NB4 (cell line): ENCODE results near the gene SREBF1.

ENCODE experiments used
- POLR2A ChIP-seq: IDR thresholded peaks from 2 replicates; pipeline ENCODE4 v1.6.1; 2011; ENCODE audit warnings: mild to moderate bottlenecking; ENCODE audit not compliant: insufficient read length; ENCODE audit errors: extremely low read depth
- TF ChIP-seq, protein P1 (sequence below): IDR thresholded peaks from one replicate; pipeline ENCODE4 v1.5.1; 2012; ENCODE audit warnings: low read depth, low read length
- TF ChIP-seq, protein P2 (sequence below): IDR thresholded peaks from 2 replicates; pipeline ENCODE4 v1.6.1; 2011; ENCODE audit warnings: low read depth, low read length

DNA sequence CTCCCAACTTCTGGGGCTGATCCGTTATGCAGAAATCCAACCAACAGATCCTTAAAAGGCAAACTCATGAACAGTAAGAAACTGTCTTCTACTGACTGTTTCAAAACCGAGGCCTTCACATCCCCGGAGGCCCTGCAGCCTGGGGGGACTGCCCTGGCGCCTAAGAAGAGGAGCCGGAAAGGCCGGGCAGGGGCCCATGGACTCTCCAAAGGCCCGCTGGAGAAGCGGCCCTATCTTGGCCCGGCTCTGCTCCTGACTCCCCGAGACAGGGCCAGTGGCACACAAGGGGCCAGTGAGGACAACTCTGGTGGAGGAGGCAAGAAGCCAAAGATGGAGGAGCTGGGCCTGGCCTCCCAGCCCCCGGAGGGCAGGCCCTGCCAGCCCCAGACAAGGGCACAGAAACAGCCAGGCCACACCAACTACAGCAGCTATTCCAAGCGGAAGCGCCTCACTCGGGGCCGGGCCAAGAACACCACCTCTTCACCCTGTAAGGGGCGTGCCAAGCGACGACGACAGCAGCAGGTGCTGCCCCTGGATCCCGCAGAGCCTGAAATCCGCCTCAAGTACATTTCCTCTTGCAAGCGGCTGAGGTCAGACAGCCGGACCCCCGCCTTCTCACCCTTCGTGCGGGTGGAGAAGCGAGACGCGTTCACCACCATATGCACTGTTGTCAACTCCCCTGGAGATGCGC is 39.5 kb downstream of the SREBF1 start:
- TF ChIP-seq, protein P1, sequence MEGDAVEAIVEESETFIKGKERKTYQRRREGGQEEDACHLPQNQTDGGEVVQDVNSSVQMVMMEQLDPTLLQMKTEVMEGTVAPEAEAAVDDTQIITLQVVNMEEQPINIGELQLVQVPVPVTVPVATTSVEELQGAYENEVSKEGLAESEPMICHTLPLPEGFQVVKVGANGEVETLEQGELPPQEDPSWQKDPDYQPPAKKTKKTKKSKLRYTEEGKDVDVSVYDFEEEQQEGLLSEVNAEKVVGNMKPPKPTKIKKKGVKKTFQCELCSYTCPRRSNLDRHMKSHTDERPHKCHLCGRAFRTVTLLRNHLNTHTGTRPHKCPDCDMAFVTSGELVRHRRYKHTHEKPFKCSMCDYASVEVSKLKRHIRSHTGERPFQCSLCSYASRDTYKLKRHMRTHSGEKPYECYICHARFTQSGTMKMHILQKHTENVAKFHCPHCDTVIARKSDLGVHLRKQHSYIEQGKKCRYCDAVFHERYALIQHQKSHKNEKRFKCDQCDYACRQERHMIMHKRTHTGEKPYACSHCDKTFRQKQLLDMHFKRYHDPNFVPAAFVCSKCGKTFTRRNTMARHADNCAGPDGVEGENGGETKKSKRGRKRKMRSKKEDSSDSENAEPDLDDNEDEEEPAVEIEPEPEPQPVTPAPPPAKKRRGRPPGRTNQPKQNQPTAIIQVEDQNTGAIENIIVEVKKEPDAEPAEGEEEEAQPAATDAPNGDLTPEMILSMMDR = no peak
- no peak for TF ChIP-seq POLR2A
- TF ChIP-seq, protein P2, sequence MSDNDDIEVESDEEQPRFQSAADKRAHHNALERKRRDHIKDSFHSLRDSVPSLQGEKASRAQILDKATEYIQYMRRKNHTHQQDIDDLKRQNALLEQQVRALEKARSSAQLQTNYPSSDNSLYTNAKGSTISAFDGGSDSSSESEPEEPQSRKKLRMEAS = no peak
